Measurements from ENCODE around the gene SPAG6. TPM values are rescaled to one million over a fixed set of nuclear protein-coding genes. Genes with fewer than 3 reads are reported as not detected.

SPAG6 gene
- total and polyA plus RNA-seq, 9 donors: 4.1 to 8.7 (median 5.0) TPM

- Histone ChIP-seq H3K27ac (ENCODE audit: low read length) (no peak overlapping the region), H3K4me3 (ENCODE audit: low read length) (no peak overlapping the region), H3K36me3 (ENCODE audit: control insufficient read depth, insufficient read depth, low read length) (no peaks in the 10 kb centered on the region), H3K4me1 (ENCODE audit: control insufficient read depth, insufficient read depth, low read length) (peaks cover 9% of the 10 kb centered on the region), H3K27me3 (ENCODE audit: control insufficient read depth, insufficient read depth, low read length) (peaks cover 1% of the 10 kb centered on the region), H3K9me3 (replicated peaks; ENCODE audit: control insufficient read depth, low read depth, low read length) (no peaks in the 10 kb centered on the region)
- no peak for DNase-seq
- WGBS (ENCODE audit: insufficient coverage): 72% methylated on average over 4 of the region's 8 CpGs
Observed at GRCh38 chr10:22455068-22455857, 110.0 kb downstream of the SPAG6 start.

GRCh38 chr10:22456486-22456885 is 111.2 kb downstream of the SPAG6 start:
- no peak for DNase-seq
- no peak overlapping the region for H3K4me3 ChIP-seq (ENCODE audit: low read length)
- H3K9me3 ChIP-seq (replicated peaks; ENCODE audit: control insufficient read depth, low read depth, low read length): no peaks in the 10 kb centered on the region
- H3K36me3 ChIP-seq (ENCODE audit: control insufficient read depth, insufficient read depth, low read length): no peaks in the 10 kb centered on the region
- peaks cover 3% of the 10 kb centered on the region for H3K27me3 ChIP-seq (ENCODE audit: control insufficient read depth, insufficient read depth, low read length)
- peaks cover 9% of the 10 kb centered on the region for H3K4me1 ChIP-seq (ENCODE audit: control insufficient read depth, insufficient read depth, low read length)
- WGBS (ENCODE audit: insufficient coverage): 67% methylated on average over 1 of the region's 2 CpGs
- H3K27ac ChIP-seq (ENCODE audit: low read length): no peak overlapping the region

- H3K4me1 ChIP-seq (ENCODE audit: control insufficient read depth, insufficient read depth, low read length): peaks cover 5% of the 10 kb centered on the region
- H3K9me3 ChIP-seq (replicated peaks; ENCODE audit: control insufficient read depth, low read depth, low read length): no peaks in the 10 kb centered on the region
- H3K27ac ChIP-seq (ENCODE audit: low read length): no peak overlapping the region
- no peak overlapping the region for H3K4me3 ChIP-seq (ENCODE audit: low read length)
- peaks cover 3% of the 10 kb centered on the region for H3K27me3 ChIP-seq (ENCODE audit: control insufficient read depth, insufficient read depth, low read length)
- DNase-seq: no peak
- 83% methylated on average over 7 of the region's 9 CpGs for WGBS (ENCODE audit: insufficient coverage)
- H3K36me3 ChIP-seq (ENCODE audit: control insufficient read depth, insufficient read depth, low read length): no peaks in the 10 kb centered on the region
Observed at GRCh38 chr10:22458272-22459038, 113.2 kb downstream of the SPAG6 start.

DNA sequence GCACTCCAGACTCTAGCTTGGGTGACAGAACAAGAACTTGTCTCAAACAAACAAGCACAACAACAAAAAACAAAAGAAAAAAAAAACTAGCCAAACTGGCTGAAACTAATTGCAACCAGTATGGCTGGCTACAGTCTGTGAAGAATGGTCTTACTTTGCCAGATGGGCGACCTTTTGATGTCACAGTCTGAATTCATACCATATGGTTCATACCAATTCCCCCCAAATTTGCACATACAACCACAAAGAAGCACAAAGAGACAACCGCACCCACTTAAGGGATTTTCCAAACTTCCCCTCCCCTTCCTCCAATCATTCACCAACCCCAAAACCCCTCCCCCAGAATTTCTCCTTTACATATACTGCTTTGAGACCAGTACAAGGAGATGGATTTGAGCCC is 114.2 kb downstream of the SPAG6 start:
- no peak for DNase-seq
- Histone ChIP-seq H3K4me3 (ENCODE audit: low read length) (no peak overlapping the region), H3K36me3 (ENCODE audit: control insufficient read depth, insufficient read depth, low read length) (no peaks in the 10 kb centered on the region), H3K27me3 (ENCODE audit: control insufficient read depth, insufficient read depth, low read length) (peaks cover 3% of the 10 kb centered on the region), H3K9me3 (replicated peaks; ENCODE audit: control insufficient read depth, low read depth, low read length) (no peaks in the 10 kb centered on the region), H3K4me1 (ENCODE audit: control insufficient read depth, insufficient read depth, low read length) (no peaks in the 10 kb centered on the region), H3K27ac (ENCODE audit: low read length) (no peak overlapping the region)
- 90% methylated on average over 2 of the region's 2 CpGs for WGBS (ENCODE audit: insufficient coverage)

DNA sequence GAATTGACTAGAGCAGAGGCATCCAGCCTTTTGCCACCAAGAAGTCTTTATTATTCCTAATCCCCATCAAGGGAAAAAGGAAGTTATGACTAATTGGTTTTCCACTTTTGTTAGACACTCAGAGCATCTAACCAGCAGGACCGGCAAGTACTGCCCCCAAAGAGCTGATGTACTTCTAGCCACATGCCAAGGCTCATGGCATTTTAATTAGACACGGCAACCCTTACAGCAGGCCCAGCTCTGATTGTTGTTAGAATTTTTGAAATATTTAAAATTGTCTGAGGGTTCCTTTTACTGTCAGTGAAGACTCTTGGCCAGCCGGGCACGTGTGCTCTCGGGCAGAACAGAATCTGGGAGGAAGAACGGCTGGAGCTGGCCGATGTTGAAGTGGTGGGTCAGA is 114.8 kb downstream of the SPAG6 start:
- Histone ChIP-seq H3K27ac (ENCODE audit: low read length) (no peak overlapping the region), H3K9me3 (replicated peaks; ENCODE audit: control insufficient read depth, low read depth, low read length) (no peaks in the 10 kb centered on the region), H3K36me3 (ENCODE audit: control insufficient read depth, insufficient read depth, low read length) (no peaks in the 10 kb centered on the region), H3K27me3 (ENCODE audit: control insufficient read depth, insufficient read depth, low read length) (peaks cover 3% of the 10 kb centered on the region), H3K4me1 (ENCODE audit: control insufficient read depth, insufficient read depth, low read length) (no peaks in the 10 kb centered on the region), H3K4me3 (ENCODE audit: low read length) (no peak overlapping the region)
- WGBS (ENCODE audit: insufficient coverage): 50% methylated on average over 3 of the region's 7 CpGs
- DNase-seq: no peak

DNA sequence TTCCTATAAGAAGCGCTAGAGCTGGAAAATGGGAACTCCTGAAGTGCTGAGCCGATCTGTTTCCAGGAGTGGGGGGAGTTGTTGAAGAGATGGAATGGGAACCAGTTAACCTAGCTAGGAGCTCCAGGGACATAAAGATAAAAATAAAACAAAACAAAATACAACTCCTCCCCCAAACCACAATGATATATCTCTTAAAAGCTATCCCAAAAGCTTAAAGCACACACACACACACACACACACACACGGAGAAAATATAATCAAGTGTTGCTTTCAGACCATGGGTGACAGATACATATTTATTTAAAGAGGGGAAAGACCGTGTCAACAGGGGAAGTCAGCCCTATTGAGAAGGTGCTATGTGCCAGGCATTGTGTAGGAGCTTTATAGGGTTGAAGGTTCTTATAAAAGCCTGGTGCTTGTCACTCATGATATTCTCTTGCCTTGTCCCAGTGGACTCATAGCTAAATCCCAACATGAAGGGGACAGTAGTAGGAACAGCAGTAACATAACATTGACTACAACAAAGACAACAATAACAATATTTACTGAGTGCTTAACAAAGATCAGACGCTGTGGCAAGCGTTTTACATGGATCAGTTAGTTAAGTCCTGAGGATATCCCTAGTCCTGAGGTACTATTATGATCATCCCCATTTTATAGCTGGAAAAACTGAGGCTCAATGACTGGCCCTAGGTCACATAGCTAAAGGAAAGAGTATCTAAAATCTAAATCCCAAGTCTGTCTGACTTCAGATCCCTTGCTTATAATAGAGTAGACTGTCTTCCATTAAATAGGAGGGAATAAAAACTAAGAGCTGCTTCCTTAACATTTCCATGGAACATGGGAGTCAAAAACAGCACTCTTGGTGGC is 115.5 kb downstream of the SPAG6 start:
- H3K27ac ChIP-seq (ENCODE audit: low read length): no peak overlapping the region
- H3K4me1 ChIP-seq (ENCODE audit: control insufficient read depth, insufficient read depth, low read length): no peaks in the 10 kb centered on the region
- peaks cover 3% of the 10 kb centered on the region for H3K27me3 ChIP-seq (ENCODE audit: control insufficient read depth, insufficient read depth, low read length)
- H3K9me3 ChIP-seq (replicated peaks; ENCODE audit: control insufficient read depth, low read depth, low read length): no peaks in the 10 kb centered on the region
- WGBS (ENCODE audit: insufficient coverage): 100% methylated on average over 1 of the region's 6 CpGs
- H3K36me3 ChIP-seq (ENCODE audit: control insufficient read depth, insufficient read depth, low read length): no peaks in the 10 kb centered on the region
- no peak for DNase-seq
- no peak overlapping the region for H3K4me3 ChIP-seq (ENCODE audit: low read length)

GRCh38 chr10:22461891-22462290 is 116.6 kb downstream of the SPAG6 start:
- no peak overlapping the region for H3K4me3 ChIP-seq (ENCODE audit: low read length)
- 17% methylated on average over 1 of the region's 2 CpGs for WGBS (ENCODE audit: insufficient coverage)
- H3K27ac ChIP-seq (ENCODE audit: low read length): no peak overlapping the region
- DNase-seq: no peak
- no peaks in the 10 kb centered on the region for H3K4me1 ChIP-seq (ENCODE audit: control insufficient read depth, insufficient read depth, low read length)
- H3K27me3 ChIP-seq (ENCODE audit: control insufficient read depth, insufficient read depth, low read length): peaks cover 3% of the 10 kb centered on the region
- no peaks in the 10 kb centered on the region for H3K9me3 ChIP-seq (replicated peaks; ENCODE audit: control insufficient read depth, low read depth, low read length)
- H3K36me3 ChIP-seq (ENCODE audit: control insufficient read depth, insufficient read depth, low read length): no peaks in the 10 kb centered on the region

GRCh38 chr10:22463255-22463654 is 118.0 kb downstream of the SPAG6 start:
- Histone ChIP-seq H3K4me3 (ENCODE audit: low read length) (no peak overlapping the region), H3K36me3 (ENCODE audit: control insufficient read depth, insufficient read depth, low read length) (no peaks in the 10 kb centered on the region), H3K27me3 (ENCODE audit: control insufficient read depth, insufficient read depth, low read length) (peaks cover 3% of the 10 kb centered on the region), H3K9me3 (replicated peaks; ENCODE audit: control insufficient read depth, low read depth, low read length) (no peaks in the 10 kb centered on the region), H3K27ac (ENCODE audit: low read length) (no peak overlapping the region), H3K4me1 (ENCODE audit: control insufficient read depth, insufficient read depth, low read length) (no peaks in the 10 kb centered on the region)
- DNase-seq: no peak
- WGBS (ENCODE audit: insufficient coverage): no CpG with 5 or more reads among the region's 4 CpGs

DNA sequence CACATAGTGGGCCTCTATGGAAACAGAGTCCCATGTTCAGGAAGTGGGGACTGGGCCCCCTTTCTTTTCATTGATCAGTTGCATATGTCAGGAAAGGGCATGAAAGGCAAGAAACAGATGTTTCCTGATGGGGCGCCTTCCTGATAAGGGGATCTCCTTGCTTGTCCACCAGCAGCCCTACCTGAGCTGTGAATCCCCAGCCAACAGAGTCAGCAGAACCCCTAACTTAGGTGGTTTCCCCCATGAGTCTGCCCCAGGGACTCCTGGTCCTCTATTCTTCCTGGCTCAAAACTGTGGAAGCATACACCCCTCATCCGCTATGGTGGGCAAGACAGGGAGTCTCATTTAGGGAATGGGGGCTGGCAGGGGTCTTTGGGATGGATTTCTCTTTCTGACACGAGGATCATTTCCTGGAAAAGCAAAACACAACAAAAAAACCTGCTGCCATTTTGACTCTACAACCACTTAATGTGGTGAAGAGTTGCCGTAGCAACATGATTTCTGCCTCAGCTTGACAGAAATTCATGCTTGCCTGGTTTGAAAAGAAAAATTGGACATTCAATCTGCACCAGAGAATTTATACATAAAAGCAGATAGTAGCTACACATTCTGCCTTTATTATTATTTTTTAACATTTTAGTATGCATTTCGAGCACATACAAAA is 119.8 kb downstream of the SPAG6 start:
- Histone ChIP-seq H3K4me3 (ENCODE audit: low read length) (no peak overlapping the region), H3K36me3 (ENCODE audit: control insufficient read depth, insufficient read depth, low read length) (no peaks in the 10 kb centered on the region), H3K9me3 (replicated peaks; ENCODE audit: control insufficient read depth, low read depth, low read length) (no peaks in the 10 kb centered on the region), H3K27ac (ENCODE audit: low read length) (no peak overlapping the region), H3K4me1 (ENCODE audit: control insufficient read depth, insufficient read depth, low read length) (no peaks in the 10 kb centered on the region), H3K27me3 (ENCODE audit: control insufficient read depth, insufficient read depth, low read length) (peaks cover 3% of the 10 kb centered on the region)
- no peak for DNase-seq
- no CpG with 5 or more reads among the region's 5 CpGs for WGBS (ENCODE audit: insufficient coverage)

All from muscle of leg (tissue), 11 donors.